Activated CD8-positive, alpha-beta memory T cell treated with anti-CD3 and anti-CD28 coated beads, Interleukin-2, amount 50 U/mL, for 1 hour (primary cell): ENCODE results near the gene SKA3.
"Not testable (repeated sequence)": the region's sequence is repeated elsewhere in the genome, so short reads cannot be mapped to it uniquely, and the experiment has no call there.

Source experiments
- DNase-seq: peaks from one replicate; pipeline ENCODE4 v3.0.0-alpha.2; 2020; ENCODE audit errors: extremely low read depth

SKA3 gene

DNA sequence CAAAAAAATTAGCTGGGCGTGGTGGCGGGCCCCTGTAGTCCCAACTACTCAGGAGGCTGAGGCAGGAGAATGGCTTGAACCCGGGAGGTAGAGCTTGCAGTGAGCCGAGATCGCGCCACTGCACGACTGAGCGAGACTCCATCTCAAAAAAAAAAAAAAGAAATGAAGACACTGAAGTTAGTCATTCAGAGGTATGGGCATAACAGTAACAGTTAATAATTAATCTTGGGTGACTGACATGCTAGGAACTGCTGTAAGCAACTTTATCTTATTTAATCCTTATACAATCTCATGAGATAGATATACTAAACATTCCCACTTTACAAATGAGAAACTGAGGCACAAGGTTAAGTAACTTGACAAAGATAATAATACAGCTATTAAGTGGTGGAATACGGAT is 4.9 kb downstream of the SKA3 start:
- no peak for DNase-seq

DNA sequence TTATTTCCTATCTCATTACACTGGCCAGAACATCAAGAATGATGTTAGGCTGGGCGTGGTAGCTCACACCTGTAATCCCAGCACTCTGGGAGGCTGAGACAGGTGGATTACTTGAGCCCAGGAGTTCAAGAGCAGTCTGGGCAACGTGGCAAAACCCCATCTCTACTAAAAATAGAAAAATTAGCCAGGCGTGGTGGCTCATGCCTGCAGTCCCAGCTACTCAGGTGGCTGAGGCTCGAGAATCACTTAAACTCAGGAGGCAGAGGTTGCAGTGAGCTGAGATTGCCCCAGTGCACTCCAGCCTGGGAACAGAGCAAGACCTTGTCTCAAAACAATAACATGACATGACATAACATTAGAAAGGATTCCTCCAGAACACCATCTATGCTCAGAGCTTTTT is 10.7 kb downstream of the SKA3 start:
- DNase-seq = not testable (repeated sequence)

DNA sequence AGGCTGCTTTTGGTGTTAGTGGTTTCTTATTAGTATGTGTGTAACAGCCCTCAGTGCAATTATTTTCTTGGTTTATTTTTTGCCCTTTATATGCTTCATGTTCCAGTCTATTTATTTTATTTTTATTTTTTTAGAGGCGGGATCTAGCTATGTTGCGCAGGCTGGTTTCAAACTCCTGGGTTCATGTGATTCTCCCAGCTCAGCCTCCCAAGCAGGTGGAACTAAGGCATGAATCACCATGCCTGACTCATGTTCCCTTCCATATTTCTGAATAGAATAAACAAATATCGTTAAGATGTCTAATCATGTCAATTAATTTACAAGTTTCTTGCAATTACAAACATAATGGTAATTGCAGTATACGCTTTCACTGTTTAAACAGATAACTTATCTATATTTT is 11.7 kb downstream of the SKA3 start:
- no peak for DNase-seq

DNA sequence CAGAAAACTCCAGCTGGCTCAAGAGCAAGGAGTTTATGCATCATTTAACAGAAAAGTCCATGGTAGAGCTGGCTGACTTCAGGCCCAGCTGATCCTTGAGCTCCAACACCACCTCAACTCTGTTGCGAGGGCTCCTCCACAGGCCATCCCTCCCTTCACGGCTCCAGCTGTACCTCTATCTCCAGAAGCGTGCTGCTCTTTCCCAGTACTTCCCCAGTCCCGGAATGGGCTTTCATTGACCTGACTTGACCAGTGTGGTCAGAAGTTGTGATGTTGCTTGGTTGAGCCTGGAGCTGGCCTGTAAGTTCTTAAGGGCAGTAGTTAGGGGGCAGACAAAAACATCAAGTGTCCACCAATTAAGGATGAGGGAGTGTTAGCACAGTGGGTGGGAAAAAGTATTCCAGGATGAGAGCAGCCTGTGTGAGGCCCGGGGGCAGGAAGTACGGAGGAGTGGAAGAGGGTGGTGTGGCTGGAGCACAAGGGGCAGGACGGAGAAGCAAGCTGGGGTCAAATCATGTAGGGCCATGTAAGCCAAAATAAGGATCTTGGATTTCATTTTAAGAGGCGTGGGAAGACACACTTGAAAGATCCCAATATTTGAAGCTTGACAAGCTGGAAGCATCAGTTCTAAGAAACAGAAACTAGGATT is 24.0 kb downstream of the SKA3 start:
- DNase-seq = no peak

DNA sequence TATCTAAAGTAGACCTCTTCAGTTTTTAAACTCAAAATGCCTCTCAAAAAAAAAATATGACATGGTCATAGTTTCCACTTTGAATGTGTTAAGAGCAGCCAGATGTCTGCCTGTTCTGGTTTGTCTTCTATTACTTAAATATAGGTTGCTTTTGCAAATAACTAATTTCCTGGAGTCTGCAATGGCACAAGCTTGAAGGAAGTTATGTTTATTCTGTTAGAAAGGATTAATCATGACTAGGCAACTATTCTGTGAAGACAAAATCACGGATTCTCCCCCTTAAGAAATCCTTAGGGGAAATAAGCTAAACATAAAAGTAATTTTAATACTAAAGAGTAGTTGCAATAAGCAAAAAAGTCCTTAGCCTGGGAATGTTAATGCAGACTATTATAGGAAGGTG is 26.3 kb downstream of the SKA3 start:
- DNase-seq = no peak

DNA sequence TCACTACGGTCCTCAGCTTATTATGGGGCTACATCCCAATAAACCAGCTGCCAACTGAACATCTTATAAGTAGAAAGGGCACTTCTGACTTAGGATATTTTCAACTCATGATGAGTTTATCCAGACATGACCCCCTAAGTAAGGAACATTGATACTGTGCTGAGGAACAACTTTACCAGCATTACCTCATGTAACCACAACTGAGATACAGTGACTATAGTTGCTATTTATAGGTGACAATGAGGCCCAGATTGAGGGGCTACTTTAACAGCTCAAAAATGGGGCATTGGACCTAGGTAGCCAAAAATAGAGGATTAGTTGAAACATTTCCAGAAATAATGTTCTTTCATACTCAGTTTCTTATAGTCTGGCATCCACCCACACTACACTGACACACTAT is 26.8 kb downstream of the SKA3 start:
- no peak for DNase-seq

DNA sequence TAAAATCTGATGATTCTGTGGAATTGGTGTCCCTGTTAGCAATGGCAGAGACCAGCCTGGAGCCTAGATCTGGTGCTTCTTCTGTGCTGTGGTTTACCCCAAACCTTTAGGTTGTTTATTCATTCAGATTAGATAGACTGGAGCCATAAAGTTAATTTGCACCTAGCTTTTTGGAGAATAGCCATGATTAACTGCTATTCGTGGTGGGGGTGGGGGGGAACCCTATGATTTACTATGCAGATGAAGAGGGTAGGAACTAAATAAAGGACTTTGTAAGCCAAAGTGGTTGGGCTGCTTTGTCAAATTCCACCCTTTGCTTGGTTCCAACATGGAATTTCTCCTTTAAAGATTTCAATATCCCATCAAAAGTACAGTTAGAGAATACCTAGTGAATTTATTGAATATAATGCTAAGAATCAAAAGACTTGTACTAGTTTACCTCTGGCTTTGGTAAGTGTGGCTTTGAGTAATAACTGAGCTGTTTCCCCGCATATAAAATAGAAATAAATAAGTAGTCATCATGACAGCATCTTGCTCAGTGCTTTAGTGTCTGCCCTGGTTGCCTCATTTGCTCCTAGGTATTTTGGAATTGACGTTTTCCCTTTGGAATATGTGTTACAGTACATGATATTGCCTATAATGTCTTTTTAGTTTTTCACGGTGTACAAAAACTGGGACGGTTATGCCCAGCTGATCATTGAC is 27.6 kb downstream of the SKA3 start:
- no peak for DNase-seq

DNA sequence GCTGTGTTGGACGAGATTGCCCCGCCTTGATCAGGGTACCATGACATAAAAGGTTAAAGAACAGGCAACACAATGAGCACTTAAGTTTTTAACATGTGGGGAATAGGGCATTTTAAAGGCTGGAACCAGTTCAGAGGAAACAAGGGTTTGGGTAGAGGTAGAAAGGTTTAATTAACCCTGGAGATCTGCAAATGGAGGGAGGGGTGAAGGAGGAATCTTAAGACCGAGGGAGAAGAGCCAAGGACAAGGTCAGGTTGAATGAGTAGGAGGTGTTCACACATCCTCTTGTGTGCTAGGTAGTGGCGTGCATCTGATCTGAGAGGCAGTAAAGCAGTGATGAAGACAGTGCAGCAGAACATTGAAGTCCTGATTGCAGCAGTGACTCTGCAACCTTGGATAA is 28.5 kb downstream of the SKA3 start:
- DNase-seq = no peak

DNA sequence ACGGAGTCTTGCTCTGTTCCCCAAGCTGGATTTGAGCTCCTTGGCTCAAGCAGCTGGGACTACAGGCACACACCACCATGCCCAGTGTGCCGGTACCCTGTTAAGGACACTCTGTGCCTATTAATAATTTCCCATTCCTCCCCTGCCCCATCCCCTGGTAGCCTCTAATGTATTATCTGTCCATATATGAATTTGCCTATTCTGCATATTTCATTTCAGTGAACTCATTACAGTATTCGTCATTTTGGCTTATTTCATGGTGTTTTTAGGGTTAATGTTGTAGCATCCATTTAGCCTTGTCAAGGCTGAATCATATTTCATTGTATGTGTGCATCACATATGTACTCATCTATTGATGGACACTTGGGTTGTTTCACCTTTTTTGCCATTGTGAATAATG is 33.6 kb downstream of the SKA3 start:
- no peak for DNase-seq

DNA sequence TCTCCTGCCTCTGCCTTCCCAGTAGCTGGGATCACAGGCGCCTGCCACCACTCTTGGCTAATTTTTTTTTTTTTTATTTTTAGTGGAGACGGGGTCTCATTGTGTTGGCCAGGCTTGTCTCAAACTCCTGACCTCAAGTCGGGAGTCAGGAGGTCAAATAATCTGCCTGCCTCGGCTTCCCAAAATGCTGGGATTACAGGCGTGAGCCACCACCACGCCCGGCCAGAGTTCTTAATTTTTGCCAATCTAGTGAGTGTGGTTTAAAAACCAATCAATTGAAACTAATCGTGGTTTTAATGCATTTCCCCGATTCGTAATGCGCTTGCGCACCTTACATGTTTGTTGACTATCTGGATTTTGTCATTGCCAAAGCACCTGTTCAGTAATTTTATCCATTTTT is 37.0 kb downstream of the SKA3 start:
- DNase-seq = no peak

DNA sequence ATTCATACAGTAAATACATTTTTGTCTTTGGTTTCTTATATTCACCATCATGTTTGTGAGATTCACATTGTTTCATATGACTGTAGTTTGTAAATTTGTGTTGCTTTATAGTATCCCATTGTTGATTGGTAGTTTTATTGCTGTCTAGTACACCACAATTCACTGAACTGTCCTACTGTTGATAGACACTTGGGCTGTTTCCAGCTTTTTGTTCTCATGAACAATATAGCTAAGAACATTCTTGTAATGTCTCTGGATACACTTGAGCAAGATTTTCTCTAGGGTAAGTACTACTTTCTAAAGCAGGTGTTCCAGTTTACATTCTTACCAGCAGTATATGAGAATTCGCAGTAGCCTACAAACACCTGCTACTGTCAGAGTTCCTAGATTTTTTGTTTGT is 37.8 kb downstream of the SKA3 start:
- no peak for DNase-seq

DNA sequence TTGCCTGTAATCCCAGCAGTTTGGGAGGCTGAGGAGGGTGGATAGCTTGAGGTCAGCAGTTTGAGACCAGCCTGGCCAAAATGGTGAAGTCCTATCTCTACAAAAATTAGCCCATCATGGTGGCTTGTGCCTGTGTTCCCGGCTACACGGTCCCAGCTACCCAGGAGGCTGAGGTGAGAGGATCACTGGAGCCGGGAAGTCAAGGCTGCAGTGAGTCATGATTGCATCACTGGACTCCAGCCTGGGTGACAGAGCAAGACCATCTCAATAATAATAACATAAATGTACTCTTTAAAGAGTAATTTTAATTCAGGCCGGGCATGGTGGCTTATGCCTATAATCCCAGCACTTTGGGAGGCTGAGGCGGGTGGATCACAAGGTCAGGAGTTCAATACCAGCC is 38.7 kb downstream of the SKA3 start:
- no peak for DNase-seq

DNA sequence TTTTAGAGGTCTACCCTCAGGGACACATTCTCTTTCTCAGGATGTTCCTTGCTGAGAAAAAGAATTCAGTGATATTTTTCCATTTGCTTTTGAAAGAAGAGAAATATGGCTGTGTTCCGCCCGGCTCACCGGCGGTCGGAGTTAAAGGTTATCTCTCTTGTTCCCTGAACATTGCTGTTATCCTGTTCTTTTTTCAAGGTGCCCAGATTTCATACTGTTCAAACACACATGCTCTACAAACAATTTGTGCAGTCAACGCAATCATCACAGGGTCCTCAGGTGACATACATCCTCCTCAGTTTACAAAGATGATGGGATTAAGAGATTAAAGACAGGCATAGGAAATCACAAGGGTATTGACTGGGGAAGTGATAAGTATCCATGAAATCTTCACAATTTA is 40.5 kb downstream of the SKA3 start:
- DNase-seq = not testable (repeated sequence)

DNA sequence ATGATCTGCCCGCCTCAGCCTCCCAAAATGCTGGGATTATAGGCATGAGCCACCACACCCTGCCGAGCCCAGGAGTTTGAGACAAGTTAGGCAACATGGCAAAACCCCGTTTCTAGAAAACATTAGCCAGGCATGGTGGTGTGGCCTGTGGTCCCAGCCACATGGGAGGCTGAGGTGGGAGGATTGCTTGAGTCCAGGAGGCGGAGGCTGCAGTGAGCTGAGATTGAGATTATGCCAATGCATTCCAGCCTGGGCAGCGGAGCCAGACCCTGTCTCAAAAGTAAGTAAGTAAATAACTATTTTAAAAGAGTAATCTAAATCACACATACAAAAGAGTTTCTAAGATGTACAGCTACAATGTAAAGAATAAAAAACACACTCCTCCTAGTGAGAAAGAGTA is 41.9 kb downstream of the SKA3 start:
- no peak for DNase-seq

DNA sequence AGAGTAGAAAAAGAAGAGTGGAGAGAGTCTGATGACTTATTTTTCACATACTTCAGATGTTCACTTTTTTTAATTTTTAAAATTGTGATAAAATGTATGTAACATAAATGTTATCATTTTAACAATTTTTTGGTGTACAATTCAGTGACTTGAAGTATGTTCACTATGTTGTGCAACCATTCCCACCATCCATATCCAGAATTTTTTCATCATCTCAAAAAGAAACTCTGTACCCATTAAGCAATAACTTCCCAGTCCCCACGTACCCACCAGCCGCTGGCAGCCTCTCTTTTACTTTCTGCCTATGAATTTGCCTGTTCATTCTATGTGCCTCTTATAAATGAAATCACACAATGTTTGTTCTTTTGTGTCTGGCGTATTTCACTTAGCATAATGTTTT is 43.3 kb downstream of the SKA3 start:
- DNase-seq = no peak

DNA sequence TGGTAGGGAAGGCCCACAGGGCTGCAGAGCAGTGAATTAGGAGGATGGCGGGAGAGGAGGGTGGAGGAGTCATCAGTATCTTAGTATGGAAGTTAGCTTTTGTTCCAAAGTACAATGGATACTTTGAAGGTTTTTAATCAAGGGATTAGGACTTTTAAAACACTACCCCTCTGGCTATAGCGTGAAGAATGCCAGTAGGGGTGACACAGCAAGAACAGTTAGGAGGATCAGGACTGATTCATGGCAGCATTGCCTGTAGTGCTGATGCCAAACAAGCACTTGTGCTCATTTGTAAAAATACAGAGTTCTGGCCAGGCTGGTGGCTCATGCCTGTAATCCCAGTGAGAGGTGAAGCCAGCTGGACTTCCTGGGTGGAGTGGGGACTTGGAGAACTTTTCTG is 46.2 kb downstream of the SKA3 start:
- DNase-seq = no peak

DNA sequence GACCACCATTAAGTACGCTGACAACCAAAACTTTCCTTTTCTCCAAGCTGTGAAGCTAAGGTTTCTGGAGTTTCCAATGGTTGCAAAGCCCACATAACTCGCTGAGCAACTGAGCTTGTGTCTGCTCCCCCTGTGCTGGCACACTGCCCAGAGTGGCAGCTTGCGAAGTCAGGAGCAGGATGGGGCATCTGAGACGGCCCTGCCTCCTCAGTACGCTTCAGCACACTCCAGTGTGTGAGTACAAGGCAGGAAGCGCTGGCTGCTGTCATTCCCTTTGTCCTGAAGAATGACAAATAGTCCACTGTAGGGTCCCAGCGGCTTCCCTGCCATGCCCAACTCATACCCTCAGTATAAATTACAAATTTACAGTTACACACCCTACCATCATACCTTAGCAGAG is 51.5 kb downstream of the SKA3 start:
- DNase-seq = no peak

DNA sequence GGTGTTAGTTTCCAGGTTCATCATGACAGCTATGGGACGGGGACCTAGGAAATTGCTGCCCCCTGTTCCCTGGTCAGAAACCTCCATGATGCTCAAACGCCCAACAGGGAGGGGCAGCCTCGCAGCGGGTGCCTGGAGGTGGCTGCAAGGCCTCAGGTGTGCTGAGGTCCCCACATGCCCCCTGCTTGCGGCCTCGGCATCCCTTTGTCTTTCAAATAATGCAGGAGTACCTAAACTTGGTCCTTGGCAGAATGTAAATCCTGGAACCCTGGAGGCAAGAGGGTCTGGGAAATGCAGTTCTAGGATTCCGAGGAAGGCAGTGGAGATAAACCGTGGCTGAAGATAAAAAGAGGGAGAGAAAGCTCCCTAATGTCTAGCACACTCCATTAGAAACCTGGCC is 52.4 kb downstream of the SKA3 start:
- no peak for DNase-seq

DNA sequence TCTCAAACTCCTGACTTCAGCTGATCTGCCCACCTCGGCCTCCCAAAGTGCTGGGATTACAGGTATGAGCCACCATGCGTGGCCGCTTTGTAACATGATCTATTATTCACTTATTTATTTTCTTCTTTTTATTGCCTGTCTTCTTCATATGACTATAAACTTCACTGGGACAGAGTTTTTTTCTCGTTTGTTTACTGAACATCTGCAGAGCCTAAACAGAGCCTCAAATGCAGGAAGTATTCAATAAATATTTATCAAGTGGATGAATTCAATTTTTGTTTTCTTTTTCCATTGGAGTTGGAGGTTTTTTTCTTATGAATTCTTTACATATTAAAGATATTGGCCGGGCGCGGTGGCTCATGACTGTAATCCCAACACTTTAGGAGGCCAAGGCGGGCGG is 54.7 kb downstream of the SKA3 start:
- DNase-seq = no peak

DNA sequence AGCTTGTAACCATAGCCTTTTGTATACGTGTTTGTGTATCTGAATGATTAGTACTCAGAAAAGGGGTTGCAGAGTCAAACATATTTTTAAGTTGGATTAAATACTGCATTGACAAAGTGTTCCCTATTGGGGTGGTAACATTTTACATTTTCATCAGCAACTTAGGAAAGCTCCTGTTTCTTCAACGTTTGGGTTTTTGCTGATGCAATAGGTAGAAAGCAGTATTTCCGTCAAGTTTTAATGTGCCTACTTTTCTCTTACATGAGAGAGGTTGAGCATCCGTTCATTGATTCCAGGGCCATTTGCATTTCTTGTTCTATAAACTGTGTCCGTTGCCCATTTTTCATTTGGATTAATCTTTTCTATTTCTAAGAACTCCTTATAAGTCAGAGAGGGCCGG is 56.2 kb downstream of the SKA3 start:
- DNase-seq = no peak

DNA sequence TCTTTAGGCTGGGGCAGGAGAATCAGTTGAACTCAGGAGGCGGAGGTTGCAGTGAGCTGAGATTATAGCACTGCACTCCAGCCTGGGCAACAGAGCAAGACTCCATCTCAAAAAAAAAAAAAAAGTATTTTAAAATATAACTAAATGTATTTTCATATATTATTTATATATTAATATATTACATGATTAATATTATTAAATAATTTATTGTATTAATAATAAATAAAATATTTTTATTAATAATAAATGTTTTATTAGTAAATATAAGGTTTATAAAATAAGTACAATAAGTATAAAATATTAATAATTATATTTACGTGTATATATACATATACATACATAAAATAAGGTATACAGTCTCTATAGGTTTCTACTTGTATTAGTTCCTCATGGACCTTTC is 56.8 kb downstream of the SKA3 start:
- DNase-seq = no peak

DNA sequence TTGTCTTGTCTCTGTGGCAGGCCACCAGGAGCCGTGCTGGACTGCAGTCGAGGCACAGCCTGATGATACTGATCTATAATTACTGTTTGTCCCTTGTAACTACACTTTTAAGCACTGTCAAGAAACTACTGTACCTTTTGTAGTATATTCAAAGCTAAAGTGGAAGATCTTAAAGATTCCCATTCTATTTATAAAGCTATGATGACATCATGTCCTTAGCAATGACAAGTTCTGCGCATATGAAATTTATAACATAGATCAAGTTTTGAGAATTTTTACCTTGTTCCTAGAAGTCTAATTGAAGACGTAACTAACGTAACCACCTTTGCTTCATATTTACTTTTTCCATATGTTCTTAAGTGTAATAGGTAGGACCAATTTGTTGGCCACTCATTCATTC is 58.2 kb downstream of the SKA3 start:
- no peak for DNase-seq

DNA sequence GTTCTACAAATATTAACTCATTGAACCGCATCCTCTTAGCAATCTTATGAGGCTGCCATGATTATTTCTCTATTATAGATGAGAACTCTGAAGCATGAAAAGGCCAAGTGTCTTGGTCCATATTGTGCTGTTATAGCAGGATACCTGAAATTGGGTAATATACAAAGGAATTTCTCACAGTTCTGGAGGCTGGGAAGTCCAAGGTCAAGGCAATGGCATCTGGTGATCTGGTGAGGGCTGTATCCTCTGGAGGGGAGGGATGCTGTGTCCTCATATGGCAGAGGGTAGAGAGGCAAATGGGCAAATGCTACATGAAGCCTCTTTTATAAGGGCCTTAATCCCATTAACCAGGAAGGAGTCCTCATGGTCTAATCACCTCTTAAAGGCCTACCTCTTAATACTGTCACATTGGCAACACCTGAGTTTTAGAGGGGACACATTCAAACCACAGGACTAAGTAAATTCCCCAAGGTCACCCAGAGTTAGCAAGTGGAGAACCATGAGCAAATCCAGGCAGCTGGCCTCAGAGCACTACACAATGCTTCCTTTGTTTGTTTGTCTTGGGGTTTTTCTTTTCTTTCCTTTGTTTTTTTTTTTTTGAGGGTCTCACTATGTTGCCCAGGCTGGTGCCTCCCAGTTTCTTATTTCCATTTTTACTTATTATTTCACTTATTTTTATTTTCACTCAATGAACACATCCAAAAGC is 59.1 kb downstream of the SKA3 start:
- DNase-seq = no peak
